A673 (cell line): ENCODE measurements around the gene NRIP2.

ENCODE experiments used
- EZH2 ChIP-seq: fragments of 200-600 bp; sonication (generic); IDR thresholded peaks from 2 replicates; pipeline ENCODE4 v1.6.1; 2017; ENCODE audit warnings: borderline replicate concordance, low read depth, mild to moderate bottlenecking, mixed read lengths, antibody characterized with exemption, low read length; ENCODE audit not compliant: poor library complexity, severe bottlenecking
- TF ChIP-seq, protein P1 (sequence below): fragments of 300-800, 200-600 bp; sonication (generic); conservative IDR thresholded peaks from 2 replicates; pipeline ENCODE4 v1.5.1; 2017; ENCODE audit warnings: low read depth, mild to moderate bottlenecking, antibody characterized with exemption, low read length, moderate library complexity, mixed read lengths

GRCh38 chr12:2826721-2827515 is 7.9 kb downstream of the NRIP2 start:
- TF ChIP-seq, protein P1, sequence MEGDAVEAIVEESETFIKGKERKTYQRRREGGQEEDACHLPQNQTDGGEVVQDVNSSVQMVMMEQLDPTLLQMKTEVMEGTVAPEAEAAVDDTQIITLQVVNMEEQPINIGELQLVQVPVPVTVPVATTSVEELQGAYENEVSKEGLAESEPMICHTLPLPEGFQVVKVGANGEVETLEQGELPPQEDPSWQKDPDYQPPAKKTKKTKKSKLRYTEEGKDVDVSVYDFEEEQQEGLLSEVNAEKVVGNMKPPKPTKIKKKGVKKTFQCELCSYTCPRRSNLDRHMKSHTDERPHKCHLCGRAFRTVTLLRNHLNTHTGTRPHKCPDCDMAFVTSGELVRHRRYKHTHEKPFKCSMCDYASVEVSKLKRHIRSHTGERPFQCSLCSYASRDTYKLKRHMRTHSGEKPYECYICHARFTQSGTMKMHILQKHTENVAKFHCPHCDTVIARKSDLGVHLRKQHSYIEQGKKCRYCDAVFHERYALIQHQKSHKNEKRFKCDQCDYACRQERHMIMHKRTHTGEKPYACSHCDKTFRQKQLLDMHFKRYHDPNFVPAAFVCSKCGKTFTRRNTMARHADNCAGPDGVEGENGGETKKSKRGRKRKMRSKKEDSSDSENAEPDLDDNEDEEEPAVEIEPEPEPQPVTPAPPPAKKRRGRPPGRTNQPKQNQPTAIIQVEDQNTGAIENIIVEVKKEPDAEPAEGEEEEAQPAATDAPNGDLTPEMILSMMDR = no peak
- no peak for TF ChIP-seq EZH2
